K562 (cell line): ENCODE measurements around the gene DOCK7. TPM values are rescaled to one million over a fixed set of nuclear protein-coding genes. Genes with fewer than 3 reads are reported as not detected.

Source experiments
- CAMTA2 ChIP-seq: fragments of 250-450 bp; sonication (Bioruptor Pico); conservative IDR thresholded peaks from 2 replicates; pipeline ENCODE4 v1.5.1; 2022
- CHD1 ChIP-seq: fragments of 200-600 bp; sonication (generic); IDR thresholded peaks from one replicate; pipeline ENCODE4 v1.6.1; 2012; ENCODE audit warnings: mild to moderate bottlenecking, moderate library complexity, low read length, inconsistent platforms
- CSDE1 ChIP-seq, 2 experiments: fragments of 450-650 bp; IDR thresholded peaks; 2 replicates each; pipeline ENCODE4 v1.6.1; 2016; ENCODE audit warnings: mild to moderate bottlenecking in 1 of 2
- E2F3 ChIP-seq: fragments of 250-450 bp; sonication (Bioruptor Pico); IDR thresholded peaks from 2 replicates; pipeline ENCODE4 v1.4.0; 2020; ENCODE audit warnings: mild to moderate bottlenecking
- ELK1 ChIP-seq: sonication (generic); formaldehyde crosslinking; IDR thresholded peaks from 2 replicates; pipeline ENCODE4 v1.8.1; 2022; ENCODE audit warnings: missing genetic modification reagents
- FIP1L1 ChIP-seq: fragments of 200-400 bp; formaldehyde crosslinking; IDR thresholded peaks from 2 replicates; pipeline ENCODE4 v1.6.1; 2018; ENCODE audit warnings: mild to moderate bottlenecking, low read depth, low read length; ENCODE audit not compliant: poor library complexity, severe bottlenecking
- FOXP1 ChIP-seq: sonication (generic); formaldehyde crosslinking; IDR thresholded peaks from 2 replicates; pipeline ENCODE4 v1.8.0; 2022; ENCODE audit warnings: mild to moderate bottlenecking, missing genetic modification reagents
- HINFP ChIP-seq: fragments of 450-650 bp; conservative IDR thresholded peaks from 2 replicates; pipeline ENCODE4 v1.6.1; 2016; ENCODE audit warnings: missing genetic modification characterization, low read depth, mild to moderate bottlenecking, control low read depth, missing compliant biosample characterization
- MLX ChIP-seq, 2 experiments: fragments of 450-650 bp in 1 of 2; sonication (generic) in 1 of 2; formaldehyde crosslinking; conservative IDR thresholded peaks; 2 replicates each; pipeline versions ENCODE4 v1.4.0 to v1.8.1; 2020 to 2022; ENCODE audit warnings: mild to moderate bottlenecking in 1 of 2, missing genetic modification reagents in 1 of 2
- NCOR1 ChIP-seq: fragments of 450-650 bp; IDR thresholded peaks from 2 replicates; pipeline ENCODE4 v1.6.1; 2016; ENCODE audit warnings: mild to moderate bottlenecking, moderate library complexity
- NR1H2 ChIP-seq: sonication (generic); formaldehyde crosslinking; IDR thresholded peaks from 2 replicates; pipeline ENCODE4 v1.4.0; 2020; ENCODE audit warnings: mild to moderate bottlenecking, missing genetic modification reagents
- PTRF ChIP-seq: fragments of 450-650 bp; IDR thresholded peaks from 2 replicates; pipeline ENCODE4 v1.6.1; 2016; ENCODE audit warnings: mild to moderate bottlenecking, missing genetic modification characterization, missing compliant biosample characterization
- ZFX ChIP-seq: sonication (generic); formaldehyde crosslinking; IDR thresholded peaks from 2 replicates; pipeline ENCODE4 v1.8.0; 2022; ENCODE audit warnings: mild to moderate bottlenecking, missing genetic modification reagents, moderate library complexity
- ZKSCAN3 ChIP-seq: fragments of 250-450 bp; sonication (Bioruptor Pico); IDR thresholded peaks from 2 replicates; pipeline ENCODE4 v1.4.0; 2020
- polyA plus RNA-seq, 8 experiments: library from polyadenylated mRNA; depleted of rRNA in 4 of 8; stranded (reverse) in 5 of 8; unstranded in 3 of 8; fragments of >200 nt; fragmentation: Nextera tagmentation in 2 of 8; fragmentation: Illumina TruSeq in 1 of 8; extraction: Ambion mirVana in 2 of 8; extraction: Trizol in 1 of 8; gene quantifications; 2 replicates each; pipeline versions ENCODE4 v1.2.1 to v1.2.3, GENCODE V29; 2011 to 2014; ENCODE audit warnings: inconsistent platforms in 1 of 8, missing spikeins in 1 of 8
- total RNA-seq, 7 experiments: library from RNA; depleted of rRNA in 6 of 7; stranded (reverse); fragments of >200 nt in 6 of 7; fragmentation: Illumina TruSeq in 2 of 7; extraction: Trizol in 2 of 7; gene quantifications; 2 replicates each; pipeline versions ENCODE4 v1.2.1 to v1.2.3, GENCODE V29; 2011 to 2021; ENCODE audit warnings: low replicate concordance in 1 of 7
- TF ChIP-seq, protein P1 (sequence below), 2 experiments: fragments of 450-650 bp; IDR thresholded peaks; 2 replicates each; pipeline ENCODE4 v1.6.1; 2018; ENCODE audit warnings: mild to moderate bottlenecking in 2 of 2, low read depth in 1 of 2; ENCODE audit not compliant: partially characterized antibody in 2 of 2
- TF ChIP-seq, protein P2 (sequence below): fragments of 450-650 bp; formaldehyde crosslinking; IDR thresholded peaks from 2 replicates; pipeline ENCODE4 v1.4.0; 2020; ENCODE audit warnings: mild to moderate bottlenecking, mixed read lengths

The DOCK7 gene
- total and polyA plus RNA-seq, 9 of the 15 experiments (the other 6 are each of a cell fraction or from before 2014, with no cell fraction given): 4.9 to 35.1 (median 12.6) TPM

DNA sequence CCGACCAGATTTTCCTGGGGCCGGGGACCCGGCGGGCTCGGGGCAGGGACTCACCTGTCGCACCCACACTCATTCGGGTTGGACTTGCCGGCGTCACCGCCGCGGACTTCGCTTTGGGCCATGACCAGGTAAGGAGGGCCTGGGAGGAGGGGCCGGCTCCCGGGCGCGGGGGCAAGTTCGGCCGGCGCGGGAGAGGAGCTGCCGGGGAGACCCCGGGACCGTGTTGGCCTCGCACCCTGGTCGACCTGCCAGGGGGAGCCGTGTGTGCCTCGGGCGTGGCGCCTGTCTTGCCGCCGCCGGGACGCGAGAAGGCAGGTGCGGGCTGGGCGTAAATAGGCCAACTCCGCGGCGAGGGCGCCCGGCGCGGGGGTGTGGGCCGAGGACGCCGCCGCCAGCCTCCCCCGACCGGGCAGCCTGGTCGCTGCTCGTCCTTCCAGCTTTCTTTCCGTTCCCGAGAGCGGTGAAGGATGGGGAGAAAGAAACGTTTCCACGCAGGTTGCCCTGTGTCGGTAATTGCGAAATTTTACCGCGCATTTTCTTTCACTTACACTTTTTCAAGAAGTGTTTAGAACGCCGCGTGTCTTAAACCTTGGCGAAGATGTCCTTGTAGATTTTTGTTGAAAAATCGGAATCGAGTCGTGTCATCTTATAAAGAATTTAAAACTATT lies 250.8 kb downstream of the DOCK7 start (continued):
- TF ChIP-seq, protein P1, sequence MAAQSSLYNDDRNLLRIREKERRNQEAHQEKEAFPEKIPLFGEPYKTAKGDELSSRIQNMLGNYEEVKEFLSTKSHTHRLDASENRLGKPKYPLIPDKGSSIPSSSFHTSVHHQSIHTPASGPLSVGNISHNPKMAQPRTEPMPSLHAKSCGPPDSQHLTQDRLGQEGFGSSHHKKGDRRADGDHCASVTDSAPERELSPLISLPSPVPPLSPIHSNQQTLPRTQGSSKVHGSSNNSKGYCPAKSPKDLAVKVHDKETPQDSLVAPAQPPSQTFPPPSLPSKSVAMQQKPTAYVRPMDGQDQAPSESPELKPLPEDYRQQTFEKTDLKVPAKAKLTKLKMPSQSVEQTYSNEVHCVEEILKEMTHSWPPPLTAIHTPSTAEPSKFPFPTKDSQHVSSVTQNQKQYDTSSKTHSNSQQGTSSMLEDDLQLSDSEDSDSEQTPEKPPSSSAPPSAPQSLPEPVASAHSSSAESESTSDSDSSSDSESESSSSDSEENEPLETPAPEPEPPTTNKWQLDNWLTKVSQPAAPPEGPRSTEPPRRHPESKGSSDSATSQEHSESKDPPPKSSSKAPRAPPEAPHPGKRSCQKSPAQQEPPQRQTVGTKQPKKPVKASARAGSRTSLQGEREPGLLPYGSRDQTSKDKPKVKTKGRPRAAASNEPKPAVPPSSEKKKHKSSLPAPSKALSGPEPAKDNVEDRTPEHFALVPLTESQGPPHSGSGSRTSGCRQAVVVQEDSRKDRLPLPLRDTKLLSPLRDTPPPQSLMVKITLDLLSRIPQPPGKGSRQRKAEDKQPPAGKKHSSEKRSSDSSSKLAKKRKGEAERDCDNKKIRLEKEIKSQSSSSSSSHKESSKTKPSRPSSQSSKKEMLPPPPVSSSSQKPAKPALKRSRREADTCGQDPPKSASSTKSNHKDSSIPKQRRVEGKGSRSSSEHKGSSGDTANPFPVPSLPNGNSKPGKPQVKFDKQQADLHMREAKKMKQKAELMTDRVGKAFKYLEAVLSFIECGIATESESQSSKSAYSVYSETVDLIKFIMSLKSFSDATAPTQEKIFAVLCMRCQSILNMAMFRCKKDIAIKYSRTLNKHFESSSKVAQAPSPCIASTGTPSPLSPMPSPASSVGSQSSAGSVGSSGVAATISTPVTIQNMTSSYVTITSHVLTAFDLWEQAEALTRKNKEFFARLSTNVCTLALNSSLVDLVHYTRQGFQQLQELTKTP (IDR thresholded peaks at IDR 0.05; ENCODE audit: low read depth in 1 of 2, partially characterized antibody in 2 of 2): no peak
- TF ChIP-seq ZFX: peak; percentile 51; the same call in 1 of the 2 replicates
- TF ChIP-seq NR1H2 (CRISPR knock-in tag): 0 out of 2 replicates have a peak, but pooled peaks have one; percentile 5
- no peak for TF ChIP-seq ZKSCAN3 (CRISPR knock-in tag)
- peak; percentile 68 for TF ChIP-seq CHD1
- TF ChIP-seq HINFP (tag): no peak
- TF ChIP-seq E2F3 (CRISPR knock-in tag): no peak
- TF ChIP-seq MLX (CRISPR knock-in tag; conservative IDR thresholded peaks at IDR 0.05): no peak
- peak; percentile 53 for TF ChIP-seq FIP1L1
- TF ChIP-seq PTRF (tag): no peak
- TF ChIP-seq NCOR1: no peak
- TF ChIP-seq, protein P2, sequence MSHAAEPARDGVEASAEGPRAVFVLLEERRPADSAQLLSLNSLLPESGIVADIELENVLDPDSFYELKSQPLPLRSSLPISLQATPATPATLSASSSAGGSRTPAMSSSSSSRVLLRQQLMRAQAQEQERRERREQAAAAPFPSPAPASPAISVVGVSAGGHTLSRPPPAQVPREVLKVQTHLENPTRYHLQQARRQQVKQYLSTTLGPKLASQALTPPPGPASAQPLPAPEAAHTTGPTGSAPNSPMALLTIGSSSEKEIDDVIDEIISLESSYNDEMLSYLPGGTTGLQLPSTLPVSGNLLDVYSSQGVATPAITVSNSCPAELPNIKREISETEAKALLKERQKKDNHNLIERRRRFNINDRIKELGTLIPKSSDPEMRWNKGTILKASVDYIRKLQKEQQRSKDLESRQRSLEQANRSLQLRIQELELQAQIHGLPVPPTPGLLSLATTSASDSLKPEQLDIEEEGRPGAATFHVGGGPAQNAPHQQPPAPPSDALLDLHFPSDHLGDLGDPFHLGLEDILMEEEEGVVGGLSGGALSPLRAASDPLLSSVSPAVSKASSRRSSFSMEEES: no peak
- peak; percentile 66; the same call in 1 of the 2 replicates for TF ChIP-seq ELK1 (CRISPR knock-in tag)
- peak; percentile 70; the same call in 1 of the 2 replicates for TF ChIP-seq FOXP1 (CRISPR knock-in tag)
- no peak for TF ChIP-seq CAMTA2 (CRISPR knock-in tag)
- TF ChIP-seq CSDE1 (IDR thresholded peaks at IDR 0.05): no peak
